Measurements from ENCODE around the gene ZBTB2.

The ZBTB2 gene

GRCh38 chr6:151370509-151371078 is 20.8 kb downstream of the ZBTB2 start:
- ChIA-PET CTCF (interaction anchor here (0.6 to 1.2 kb wide), 7 partner anchors 12 to 641 kb away, joined by 3 to 6 read pairs (median 3); no protein-coding TSS in a partner anchor), POLR2A (interaction anchor here (1.2 kb wide), 1 partner anchor 19 kb away, joined by 3 read pairs; no protein-coding TSS in a partner anchor)
- TF ChIP-seq ZSCAN23 (tag by site-specific recombination; IDR thresholded peaks at IDR 0.05) (no peak), SCRT1 (tag by site-specific recombination; IDR thresholded peaks at IDR 0.05; ENCODE audit: borderline replicate concordance) (peak; percentile 83; the same call in 1 of the 2 replicates), ZNF391 (tag by site-specific recombination; IDR thresholded peaks at IDR 0.05; ENCODE audit: borderline replicate concordance, low read depth) (no peak), SCRT2 (tag by site-specific recombination; IDR thresholded peaks at IDR 0.05) (peak; percentile 97)
- H3K36me3 ChIP-seq (ENCODE audit: control insufficient read depth in 2 of 2, insufficient read depth in 1 of 2, low read length in 2 of 2): peaks cover 9 to 41% of the 10 kb centered on the region in 2 experiments
- H3K9me3 ChIP-seq (ENCODE audit: control insufficient read depth, insufficient read depth, low read depth, low read length): no peaks in the 10 kb centered on the region
- peaks cover 7% of the 10 kb centered on the region for H3K4me1 ChIP-seq (ENCODE audit: control insufficient read depth, insufficient read depth, low read length)
- H3K27ac ChIP-seq (ENCODE audit: extremely low read depth, low read depth, low read length): no peak overlapping the region
- no peak overlapping the region for H3K4me3 ChIP-seq (ENCODE audit: low read depth, low read length)

- POLR2A ChIA-PET: no interaction called here
- Histone ChIP-seq H3K4me1 (ENCODE audit: control insufficient read depth, insufficient read depth, low read length) (no peaks in the 10 kb centered on the region), H3K27ac (ENCODE audit: extremely low read depth, low read depth, low read length) (no peak overlapping the region), H3K9me3 (ENCODE audit: control insufficient read depth, insufficient read depth, low read depth, low read length) (no peaks in the 10 kb centered on the region), H3K36me3 (ENCODE audit: control insufficient read depth in 2 of 2, insufficient read depth in 1 of 2, low read length in 2 of 2) (peaks cover 4 to 42% of the 10 kb centered on the region in 2 experiments; a peak in 2 of 3 replicates), H3K4me3 (ENCODE audit: low read depth, low read length) (no peak overlapping the region)
- CTCF ChIA-PET: interaction anchor here (0.9 kb wide), 1 partner anchor 548 kb away, joined by 5 read pairs; no protein-coding TSS in a partner anchor
- TF ChIP-seq SP7 (tag by site-specific recombination; IDR thresholded peaks at IDR 0.05) (no peak), ZNF76 (tag by site-specific recombination; IDR thresholded peaks at IDR 0.05; ENCODE audit: borderline replicate concordance, low read depth) (no peak), HOXA7 (CRISPR knock-in tag; IDR thresholded peaks at IDR 0.05; ENCODE audit: borderline replicate concordance) (no peak), ZNF48 (tag by site-specific recombination; IDR thresholded peaks at IDR 0.05) (no peak), KLF10 (tag by site-specific recombination; IDR thresholded peaks at IDR 0.05) (no peak), ZNF280D (tag by site-specific recombination; IDR thresholded peaks at IDR 0.05) (no peak), ZNF600 (tag by site-specific recombination; IDR thresholded peaks at IDR 0.05) (no peak), ZNF544 (tag by site-specific recombination; IDR thresholded peaks at IDR 0.05) (no peak), ZNF514 (tag by site-specific recombination; IDR thresholded peaks at IDR 0.05) (no peak), ZSCAN18 (tag by site-specific recombination; IDR thresholded peaks at IDR 0.05) (no peak), KLF9 (tag by site-specific recombination; IDR thresholded peaks at IDR 0.05; ENCODE audit: low read depth) (no peak), ZNF311 (tag by site-specific recombination; IDR thresholded peaks at IDR 0.05; ENCODE audit: borderline replicate concordance) (no peak), ZNF560 (tag by site-specific recombination; IDR thresholded peaks at IDR 0.05; ENCODE audit: borderline replicate concordance) (no peak), REST (tag by site-specific recombination; IDR thresholded peaks at IDR 0.05) (no peak), ZNF776 (tag by site-specific recombination; IDR thresholded peaks at IDR 0.05; ENCODE audit: borderline replicate concordance) (no peak), IKZF3 (tag by site-specific recombination; IDR thresholded peaks at IDR 0.05) (no peak), ZNF433 (tag by site-specific recombination; IDR thresholded peaks at IDR 0.05; ENCODE audit: low read depth) (no peak), ZNF518A (tag by site-specific recombination; conservative IDR thresholded peaks at IDR 0.05; ENCODE audit: low read depth) (no peak)
Observed at GRCh38 chr6:151365233-151365632, 26.1 kb downstream of the ZBTB2 start.

Measured in HEK293 (cell line).